NCI-H526 treated with DMSO at 0.1 percent for 48 hours (cell line): ENCODE data around the gene NEK5.
"Not testable (repeated sequence)": the region's sequence is repeated elsewhere in the genome, so short reads cannot be mapped to it uniquely, and the experiment has no call there.

Experiments used
- DNase-seq: peaks from one replicate; lab custom pipeline; 2025; lab: John Stamatoyannopoulos, UW

Gene NEK5

DNA sequence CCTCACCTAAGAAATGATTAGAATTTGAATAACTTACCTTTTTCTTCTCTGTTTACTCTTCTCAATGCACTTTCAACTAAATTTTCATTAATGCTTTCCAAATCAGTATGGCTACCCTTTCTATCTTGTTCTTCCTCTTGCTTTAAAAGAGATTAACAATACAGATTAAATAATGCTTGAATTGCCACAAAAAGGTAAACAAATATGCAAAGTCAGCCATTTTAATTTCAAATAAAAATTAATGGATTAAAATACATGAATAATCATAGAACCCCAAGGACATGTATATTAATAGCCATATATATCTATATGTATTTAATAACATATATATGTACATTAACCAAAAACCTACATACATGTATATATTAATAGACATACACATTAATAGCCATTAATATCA lies 7.9 kb upstream of the NEK5 start:
- no peak for DNase-seq

DNA sequence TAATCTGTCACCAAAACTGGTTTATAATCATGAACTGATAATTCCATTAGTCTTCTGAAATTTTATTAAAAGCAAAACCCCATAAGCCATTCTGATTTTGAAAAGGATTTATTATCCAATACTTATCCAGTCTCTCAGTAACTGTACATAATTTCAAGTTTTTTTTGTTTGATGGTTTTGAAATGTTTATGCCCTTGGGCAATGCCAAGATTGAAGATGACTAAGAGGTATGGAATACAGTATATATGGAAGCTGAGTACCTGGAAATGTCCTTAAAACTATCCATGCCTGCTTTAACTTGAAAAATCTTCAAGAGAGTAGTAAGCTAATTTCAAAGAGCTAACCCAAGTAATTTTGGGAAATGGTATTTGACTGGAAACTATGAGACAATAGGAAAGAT lies 1.8 kb upstream of the NEK5 start:
- no peak for DNase-seq

DNA sequence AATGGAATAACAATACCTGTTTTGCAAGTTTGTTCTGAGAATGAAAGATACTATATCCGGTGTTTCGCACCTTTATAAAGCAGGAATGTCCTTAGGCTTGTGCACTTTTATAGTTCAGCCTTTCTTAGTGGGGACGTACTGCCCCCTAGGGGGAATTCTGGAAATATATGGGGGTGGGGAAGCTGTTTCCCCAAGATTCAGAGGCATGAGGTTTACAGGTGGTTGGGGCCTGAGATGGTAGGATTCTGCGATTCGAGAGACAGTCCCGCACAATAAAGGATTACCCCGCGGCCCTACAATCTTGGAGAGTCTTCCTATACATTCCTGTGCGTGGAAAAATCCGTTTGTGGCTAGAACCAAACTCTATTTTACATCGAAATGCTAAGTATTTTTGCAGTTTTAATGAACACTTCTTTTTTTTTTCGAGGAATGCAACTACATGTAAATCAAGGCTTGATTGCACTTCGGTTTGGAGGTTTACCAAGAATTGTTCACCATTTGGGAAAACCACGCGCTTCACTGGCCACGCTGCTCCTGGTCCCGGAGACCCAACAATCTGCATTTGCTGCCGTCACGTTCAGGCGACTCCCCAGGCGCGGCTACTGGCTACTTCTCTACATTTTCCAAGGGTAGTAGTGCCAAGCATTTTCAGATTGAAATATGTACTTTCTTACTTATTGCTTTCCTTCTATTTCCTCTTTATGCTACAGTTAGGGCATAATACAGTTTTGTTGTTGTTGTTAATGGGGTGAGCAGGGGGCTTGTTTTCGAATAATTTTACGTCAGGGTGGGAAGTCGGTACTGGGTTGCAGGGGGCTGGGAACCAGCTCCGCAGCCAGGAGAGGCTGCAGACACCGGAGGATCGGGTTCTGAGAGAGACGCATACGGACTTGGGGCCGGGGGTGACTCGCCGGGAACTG lies 830 bp downstream of the NEK5 start:
- DNase-seq: peak; percentile 73

DNA sequence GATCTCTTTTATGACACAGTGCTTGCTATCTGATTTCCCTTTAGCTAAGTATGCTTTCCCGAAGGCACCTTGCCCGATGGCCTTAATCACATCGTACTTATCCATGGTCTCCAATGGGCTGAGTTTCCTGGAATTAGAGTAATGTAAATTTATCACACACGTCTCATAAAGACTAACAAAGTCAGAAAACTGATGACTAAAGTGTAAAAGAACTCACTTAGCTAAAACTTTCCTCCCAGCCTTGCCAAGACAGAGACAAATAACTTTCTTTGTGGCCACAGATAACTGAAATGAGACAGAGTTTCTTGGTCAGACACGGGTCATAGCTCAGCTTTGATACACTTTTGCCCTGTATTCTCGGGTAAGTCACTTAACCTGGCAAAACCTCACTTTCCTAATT lies 1.5 kb downstream of the NEK5 start:
- no peak for DNase-seq

DNA sequence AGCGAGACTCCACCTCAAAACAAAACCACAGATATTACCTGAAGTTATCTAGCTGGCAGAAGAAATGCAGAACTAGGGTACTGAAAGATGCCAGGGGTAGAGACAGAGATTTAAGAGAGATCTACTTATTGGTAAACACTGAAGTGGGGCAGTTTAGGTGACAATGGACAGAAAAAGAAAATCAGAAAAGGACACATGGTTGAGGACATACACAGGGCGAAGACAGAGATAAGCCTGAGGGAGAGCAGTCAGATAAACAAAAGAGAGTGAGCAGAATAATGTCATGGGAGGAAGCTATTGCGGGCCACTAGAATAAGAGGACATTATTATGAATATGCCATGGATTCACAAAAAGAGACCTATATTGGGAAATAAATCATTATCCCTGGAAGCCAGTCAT lies 3.3 kb downstream of the NEK5 start:
- no peak for DNase-seq

DNA sequence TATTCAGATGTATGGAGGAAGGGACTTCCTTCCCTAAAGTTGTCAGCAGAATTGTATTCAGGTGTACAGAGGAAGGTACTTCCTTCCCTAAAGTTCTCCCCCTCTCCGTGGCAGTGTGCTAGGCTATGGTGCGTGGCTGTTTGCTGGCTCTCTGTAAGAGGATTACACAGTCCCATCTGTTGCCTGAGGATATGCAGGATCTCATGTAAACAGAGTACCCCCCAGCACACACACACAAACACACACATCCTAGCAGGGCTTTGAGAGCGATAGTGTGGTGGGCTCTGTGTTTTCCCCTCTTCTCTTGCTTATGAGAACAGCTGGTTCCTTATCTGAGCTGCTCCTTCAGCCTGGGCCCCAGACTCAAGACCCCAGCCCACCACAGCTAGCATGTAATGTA lies 10.3 kb downstream of the NEK5 start:
- DNase-seq: no peak

DNA sequence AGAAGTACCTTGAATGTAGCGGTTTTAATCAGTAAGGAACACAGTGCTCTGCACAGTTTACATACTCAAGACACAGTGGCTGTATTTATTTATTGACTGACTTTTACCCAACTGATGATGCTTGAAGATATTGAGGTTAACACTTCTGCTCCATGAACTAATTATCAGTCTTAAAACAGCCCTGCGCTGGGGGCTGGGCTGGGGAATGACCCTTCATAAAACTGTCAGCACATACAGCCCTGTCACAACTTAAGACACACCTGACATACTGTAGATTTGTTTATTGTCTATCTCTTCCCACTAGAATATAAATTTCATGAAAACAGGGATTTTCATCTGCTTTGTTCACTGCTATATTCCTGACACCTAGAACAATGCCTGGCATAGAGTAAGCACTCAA lies 10.8 kb downstream of the NEK5 start:
- DNase-seq: no peak

DNA sequence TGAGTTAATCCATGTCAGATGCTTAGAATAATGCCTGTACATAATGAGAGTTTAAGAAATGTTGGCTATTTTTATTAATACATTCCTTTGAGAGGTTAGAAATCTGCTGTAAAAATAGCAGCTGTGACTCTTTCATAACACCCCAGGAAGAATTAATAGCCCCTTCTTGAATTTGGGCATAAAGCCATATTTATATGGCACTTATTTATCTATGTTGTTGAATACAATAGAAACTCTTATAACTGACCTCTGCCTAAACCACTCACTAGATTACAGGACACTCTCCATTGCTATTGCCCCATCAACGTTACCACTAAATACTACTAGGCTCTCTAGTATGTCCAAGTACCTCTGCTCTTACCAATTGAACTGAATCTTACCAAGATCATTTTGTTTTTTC lies 16.3 kb downstream of the NEK5 start:
- no peak for DNase-seq

DNA sequence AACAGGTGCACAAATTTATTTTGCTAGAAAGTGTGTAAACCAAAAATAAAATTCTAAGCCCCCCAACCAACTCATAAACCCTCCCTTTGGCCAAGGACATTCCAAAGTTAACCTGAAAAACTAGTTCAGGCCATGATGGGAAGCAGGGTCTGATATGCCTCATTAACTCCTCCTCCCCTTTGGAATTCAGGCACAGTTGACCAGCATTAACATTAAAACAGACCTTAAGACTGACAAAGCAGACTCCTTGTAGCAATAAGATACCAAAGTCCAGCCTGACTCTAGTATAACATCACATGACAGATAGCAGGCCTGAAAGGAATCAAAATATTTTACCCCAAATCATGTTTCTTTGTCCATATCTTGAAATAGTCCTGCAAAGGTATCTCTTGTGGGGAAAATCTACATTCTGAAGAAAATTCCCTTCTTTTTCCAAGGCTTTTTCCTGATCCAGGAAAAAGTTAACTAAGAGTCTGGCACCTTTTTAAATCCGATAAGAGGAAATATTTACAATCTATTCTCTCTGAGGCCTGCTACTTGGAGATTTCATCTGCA lies 19.7 kb downstream of the NEK5 start:
- no peak for DNase-seq

DNA sequence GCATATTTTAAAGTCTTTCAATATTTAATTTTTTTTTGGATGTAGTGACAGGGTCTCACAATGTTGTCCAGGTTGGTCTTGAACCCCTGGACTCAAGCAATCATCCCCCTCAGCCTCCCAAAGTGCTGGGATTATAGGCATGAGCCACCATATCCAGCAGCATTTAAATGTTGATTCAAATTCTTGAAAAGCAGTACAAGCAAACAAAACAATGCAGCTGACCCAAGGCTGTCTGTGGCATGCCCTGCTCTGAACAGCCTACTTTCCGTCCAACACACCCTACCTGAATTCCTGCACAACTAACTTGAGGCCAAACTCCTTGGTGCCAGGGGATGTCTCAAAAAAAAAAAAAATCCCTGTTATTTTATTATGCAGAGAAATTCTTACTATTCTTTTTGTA lies 23.0 kb downstream of the NEK5 start:
- DNase-seq: no peak

DNA sequence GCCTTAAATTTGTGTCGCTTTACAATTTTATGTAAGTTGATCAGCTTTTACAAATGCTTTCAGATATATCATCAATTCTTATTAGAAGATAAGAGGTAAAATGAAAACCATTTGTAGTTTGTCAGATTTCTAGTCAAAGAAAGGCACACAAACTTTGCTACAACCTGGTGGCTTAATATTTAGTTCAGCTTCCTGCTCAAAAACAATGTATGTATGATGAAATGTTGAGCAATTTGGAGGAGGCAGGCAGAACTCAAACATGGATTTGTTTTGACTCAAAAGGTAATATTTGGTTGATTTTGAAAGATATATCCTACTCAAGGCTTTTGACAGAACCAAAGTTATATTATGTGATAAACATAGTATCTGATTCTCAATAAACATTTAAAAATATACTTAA lies 24.2 kb downstream of the NEK5 start:
- DNase-seq: no peak

DNA sequence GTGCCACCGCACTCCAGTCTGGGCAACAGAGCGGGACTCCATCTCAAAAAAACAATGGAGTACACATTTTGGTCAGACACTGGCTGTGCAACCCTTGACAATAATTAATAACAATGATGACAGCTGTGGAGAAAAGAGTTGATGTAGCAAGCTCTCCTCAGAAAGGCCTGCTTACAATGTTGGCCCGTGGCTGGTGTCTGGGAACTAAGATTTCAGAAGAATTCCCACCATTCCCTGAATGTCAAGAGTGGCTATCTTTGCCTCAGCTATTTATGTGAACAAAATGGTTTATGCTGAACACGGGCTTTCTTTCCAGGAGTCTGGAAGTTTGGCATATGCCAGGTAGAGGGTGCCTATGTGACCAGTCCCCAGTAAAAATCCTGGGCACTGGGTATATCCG lies 25.5 kb downstream of the NEK5 start:
- no peak for DNase-seq

DNA sequence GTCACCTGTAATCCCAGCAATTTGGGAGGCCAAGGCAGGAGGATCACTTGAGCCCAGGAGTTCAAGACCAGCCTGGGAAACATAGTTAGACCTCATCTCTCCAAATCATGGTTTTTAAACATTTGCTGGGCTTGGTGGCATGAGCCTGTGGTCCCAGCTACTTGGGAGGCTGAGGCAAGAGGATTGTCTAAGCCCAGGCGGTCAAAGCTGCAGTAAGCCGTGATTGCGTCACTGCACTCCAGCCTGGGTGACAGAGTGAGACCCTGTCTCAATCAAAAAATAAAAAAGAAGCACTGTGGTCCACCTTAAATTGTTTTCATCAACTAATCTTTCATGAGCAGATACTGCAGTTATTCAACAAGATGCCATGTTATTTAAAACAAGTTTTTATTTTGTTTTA lies 26.4 kb downstream of the NEK5 start:
- not testable (repeated sequence) for DNase-seq

DNA sequence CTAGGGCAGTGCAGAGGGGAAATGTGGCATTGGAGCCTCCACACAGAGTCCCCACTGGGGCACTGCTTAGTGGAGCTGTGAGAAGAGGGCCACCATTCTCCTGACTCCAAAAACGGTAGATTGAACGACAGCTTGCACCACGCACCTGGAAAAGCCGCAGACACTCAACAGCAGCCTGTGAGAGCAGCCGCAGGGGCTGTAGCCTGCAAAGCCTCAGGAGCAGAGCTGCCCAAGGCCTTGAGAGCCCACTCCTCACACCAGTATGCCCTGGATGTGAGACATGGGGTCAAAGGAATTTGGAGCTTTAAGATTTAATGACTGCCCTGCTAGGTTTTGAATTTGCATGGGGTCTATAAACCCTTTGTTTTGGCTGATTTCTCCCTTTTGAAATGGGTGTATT lies 31.7 kb downstream of the NEK5 start:
- DNase-seq: no peak

DNA sequence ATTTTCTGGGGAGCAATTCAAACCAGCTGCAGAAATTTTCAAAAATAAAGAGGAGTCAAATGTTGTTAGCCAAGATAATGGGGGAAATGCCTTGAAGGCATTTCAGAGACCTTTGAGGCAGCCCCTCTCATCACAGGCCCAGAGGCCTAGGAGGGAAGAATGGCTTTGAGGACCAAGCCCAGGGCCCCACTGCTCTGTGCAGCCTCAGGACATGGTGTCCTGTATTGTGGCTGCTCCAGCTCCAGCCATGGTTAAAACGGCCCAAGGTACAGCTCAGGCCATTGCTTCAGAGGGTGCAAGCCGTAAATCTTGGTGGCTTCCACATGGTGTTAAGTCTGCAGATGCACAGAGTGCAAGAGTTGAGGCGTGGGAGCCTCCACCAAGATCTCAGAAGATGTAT lies 32.1 kb downstream of the NEK5 start:
- no peak for DNase-seq

DNA sequence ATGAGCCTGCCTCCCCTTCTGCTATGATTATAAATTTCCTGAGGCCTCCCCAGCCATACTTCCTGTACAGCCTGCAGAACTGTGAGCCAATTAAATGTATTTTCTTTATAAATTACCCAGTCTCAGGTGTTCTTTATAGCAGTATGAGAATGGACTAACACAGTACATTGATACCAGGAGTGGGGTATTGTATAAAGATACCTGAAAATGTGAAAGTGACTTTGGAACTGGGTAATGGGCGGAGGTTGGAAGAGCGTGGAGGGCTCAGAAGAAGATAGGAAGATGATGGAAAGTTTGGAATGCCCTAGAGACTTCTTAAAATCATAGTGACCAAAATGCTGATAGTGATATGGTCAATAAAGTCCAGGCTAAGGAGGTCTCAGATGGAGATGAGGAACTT lies 32.8 kb downstream of the NEK5 start:
- no peak for DNase-seq

DNA sequence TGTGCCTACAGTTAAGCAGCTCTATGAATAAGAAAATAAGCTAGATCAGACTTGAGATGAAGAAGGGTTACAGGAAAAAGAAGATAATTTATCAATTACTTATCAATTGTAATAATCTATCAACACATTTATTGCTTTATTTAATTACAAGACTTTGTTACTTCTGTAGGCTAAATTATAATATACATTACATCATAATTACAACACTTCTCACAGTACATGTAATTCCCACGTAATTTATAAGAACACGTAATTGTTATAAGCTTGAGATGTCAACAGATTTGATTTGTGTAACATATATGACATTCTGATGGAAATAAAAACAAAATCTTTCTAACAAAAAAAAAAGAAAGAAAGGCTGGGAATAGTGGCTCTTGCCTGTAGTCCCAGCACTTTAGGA lies 36.8 kb downstream of the NEK5 start:
- DNase-seq: no peak

DNA sequence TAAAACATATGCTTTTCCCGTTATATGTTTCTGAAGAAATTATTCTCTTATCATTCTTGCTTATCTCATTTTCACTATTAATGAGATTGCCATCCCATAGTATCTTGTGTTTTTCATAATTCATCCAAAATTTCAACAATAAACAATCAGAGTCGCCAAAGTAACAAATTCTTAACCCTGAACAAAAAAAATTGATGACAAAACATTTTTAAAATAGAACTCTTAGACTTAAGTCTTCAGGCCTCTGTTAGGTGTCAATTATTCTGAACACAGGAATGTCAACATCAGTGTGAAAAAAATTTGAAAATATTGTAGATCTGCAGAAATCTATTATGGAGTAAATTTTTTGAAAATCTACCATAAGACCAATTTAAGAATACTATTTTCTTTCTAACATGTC lies 37.4 kb downstream of the NEK5 start:
- no peak for DNase-seq

DNA sequence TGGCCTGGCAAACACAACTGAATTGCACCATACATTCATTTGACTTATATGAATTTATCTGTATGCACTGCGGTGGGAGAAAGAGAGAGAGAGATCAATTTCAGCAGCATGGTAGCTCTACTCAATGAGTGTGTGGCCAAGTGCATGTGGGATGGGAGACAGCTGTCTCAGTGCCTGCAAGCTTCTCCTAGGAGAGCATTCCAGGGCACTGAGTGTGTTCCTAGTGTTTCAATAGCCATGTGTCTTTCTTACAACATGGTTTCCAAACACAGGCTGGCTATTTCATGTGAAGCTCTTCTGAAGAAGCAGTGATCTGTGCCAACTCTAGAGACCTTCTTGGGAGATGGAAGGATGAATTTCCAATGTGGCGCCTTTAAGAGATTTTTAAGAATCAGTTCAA lies 43.5 kb downstream of the NEK5 start:
- DNase-seq: no peak

DNA sequence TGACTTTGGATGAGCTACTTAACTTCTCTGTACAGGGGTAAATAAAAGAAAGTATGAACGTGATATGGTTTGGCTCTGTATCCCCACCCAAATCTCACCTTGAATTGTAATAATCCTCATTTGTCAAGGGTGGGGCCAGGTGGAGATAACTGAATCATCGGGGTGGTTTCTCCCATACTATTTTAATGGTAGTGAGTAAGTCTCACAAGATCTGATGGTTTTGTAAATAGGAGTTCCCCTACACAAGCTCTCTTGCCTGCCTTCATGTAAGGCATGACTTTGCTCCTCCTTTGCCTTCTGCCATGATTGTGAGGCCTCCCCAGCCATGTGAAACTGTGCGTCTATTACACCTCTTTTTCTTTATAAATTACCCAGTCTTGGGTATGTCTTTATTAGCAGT lies 43.9 kb downstream of the NEK5 start:
- DNase-seq: not testable (repeated sequence)

DNA sequence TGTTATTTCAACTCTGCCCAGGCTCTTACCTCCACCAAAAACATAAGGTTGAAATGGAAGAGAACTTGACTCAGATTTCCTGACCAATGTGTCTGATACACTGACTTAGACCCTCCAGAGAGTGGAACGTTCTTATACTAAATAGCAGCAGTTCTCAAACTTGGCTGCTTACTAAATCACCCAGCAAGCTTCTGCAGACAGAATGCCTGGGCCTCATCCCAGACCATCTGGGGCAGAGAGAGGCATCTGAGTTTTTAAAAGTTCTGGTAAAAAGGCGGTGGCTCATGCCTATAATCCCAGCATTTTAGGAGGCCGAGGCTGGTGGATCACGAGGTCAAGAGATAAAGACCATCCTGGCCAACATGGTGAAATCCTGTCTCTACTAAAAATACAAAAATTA lies 46.3 kb downstream of the NEK5 start:
- DNase-seq: no peak

DNA sequence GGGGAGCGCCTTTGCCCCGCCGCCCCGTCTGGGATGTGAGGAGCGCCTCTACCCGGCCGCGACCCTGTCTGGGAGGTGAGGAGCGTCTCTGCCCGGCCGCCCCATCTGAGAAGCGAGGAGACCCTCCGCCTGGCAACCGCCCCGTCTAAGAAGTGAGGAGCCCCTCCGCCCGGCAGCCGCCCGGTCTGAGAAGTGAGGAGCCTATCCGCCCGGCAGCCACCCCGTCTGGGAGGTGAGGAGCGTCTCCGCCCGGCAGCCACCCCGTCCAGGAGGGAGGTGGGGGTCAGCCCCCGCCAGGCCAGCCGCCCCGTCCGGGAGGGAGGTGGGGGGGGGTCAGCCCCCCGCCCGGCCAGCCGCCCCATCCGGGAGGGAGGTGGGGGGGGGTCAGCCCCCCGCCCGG lies 49.0 kb downstream of the NEK5 start:
- not testable (repeated sequence) for DNase-seq

DNA sequence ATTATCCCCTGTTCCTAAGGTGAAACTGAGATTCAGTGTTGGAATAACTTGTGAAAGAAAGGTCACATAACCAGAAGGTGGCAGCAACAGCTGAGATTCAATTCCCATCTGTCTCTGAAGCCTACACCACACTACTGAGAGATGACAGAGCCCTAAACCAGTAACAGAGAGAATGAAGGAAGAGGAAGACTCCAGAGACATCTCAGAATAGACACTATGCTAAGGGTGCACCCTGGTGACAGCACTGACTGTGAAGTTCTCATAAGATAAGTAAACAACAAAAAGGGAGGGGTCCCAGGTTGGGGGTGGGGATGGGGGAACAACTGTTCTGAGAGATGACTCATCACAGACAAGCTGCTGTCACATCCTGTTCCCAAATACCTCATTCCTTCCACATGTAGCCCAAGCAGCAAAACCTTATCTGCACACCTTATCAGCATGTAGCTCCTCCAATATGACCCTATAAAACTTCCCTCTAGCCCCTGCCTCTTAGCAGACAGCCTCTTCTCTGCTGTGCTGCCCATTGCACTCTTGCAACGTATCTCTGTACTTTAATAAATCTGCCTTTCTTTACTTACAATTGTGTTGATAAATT lies 57.8 kb downstream of the NEK5 start:
- no peak for DNase-seq

DNA sequence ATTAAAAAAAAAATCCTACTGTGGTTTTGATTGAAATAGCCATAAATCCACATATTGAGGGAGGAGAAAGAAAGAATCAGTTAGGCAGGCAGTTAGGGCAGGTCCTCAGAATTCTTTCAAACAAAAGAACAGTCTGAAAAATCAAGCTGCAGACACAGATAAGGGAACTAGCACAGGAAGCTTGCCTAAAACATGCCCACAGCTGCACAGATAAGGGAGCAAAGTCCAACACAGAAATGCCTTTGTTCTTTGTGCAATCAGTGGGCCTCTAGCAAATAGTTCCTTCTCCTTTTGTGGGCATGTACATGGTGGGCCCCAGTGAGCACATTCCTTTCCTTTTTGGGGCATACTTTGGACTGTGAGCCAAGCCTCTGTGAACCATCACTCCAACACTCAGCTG lies 61.6 kb downstream of the NEK5 start:
- no peak for DNase-seq
